Stimulated activated CD4-positive, alpha-beta T cell treated with anti-CD3 and anti-CD28 coated beads, Interleukin-1b, Interleukin-23, amount 100 ng/mL, for 24 hours (primary cell): ENCODE data around the gene LRSAM1.

Experiments
- DNase-seq, 4 experiments: peaks; one replicate each; pipeline ENCODE4 v3.0.0-alpha.2; 2020; ENCODE audit warnings: low read depth in 4 of 4, low spot score in 1 of 4

The LRSAM1 gene

DNA sequence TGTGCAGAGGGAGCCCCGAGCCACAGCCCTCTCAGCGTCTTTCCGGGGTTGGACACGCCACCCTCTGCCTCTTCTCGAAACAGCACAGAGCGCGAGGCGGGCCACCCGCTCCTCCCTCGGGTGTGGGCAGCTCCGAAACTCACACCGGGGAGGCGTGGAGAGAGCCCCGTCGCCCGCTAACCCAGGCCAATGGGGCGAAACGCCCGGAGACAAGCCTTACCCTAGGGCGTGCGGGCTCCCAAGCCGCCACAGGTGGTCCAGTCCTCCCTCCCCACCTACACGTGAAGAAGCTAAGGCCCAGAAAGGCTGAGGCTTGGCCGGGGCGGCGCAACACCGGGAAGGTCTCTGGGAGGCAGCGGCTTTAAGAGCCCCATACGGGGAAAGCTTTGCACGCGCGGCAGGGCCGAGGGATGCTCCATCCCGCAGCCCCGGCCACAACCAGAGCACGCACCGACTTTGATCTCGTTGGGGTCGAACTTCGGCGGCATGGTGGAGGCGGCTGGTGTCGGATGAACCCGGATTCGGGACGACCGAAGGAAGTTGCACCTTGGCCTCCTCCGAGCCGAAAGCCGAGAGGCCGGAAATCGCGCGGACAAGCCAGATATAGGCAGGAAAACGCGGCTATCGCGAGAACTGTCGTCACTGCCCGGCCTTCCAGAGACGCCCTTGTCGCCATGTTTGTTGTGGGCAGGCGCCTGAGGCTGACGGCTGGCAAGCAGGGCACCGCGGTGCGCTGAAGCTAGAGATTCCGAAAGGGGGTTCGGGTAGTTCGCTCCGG lies at the start of gene LRSAM1, which contains the start of gene RPL12:
TSS of gene LRSAM1 (plus strand) at position 681 of the 778 bp plus-strand sequence. CDS start 3,018 bp downstream, outside the sequence.
TSS of gene RPL12 (minus strand) at position 577 of the 778 bp plus-strand sequence. CDS start at position 488, 89 bp downstream.
- peak; percentile 94 to 100 (median 98) for DNase-seq

- DNase-seq: no peak
Observed at GRCh38 chr9:127402401-127403090, 48.8 kb upstream of the LRSAM1 start.

DNA sequence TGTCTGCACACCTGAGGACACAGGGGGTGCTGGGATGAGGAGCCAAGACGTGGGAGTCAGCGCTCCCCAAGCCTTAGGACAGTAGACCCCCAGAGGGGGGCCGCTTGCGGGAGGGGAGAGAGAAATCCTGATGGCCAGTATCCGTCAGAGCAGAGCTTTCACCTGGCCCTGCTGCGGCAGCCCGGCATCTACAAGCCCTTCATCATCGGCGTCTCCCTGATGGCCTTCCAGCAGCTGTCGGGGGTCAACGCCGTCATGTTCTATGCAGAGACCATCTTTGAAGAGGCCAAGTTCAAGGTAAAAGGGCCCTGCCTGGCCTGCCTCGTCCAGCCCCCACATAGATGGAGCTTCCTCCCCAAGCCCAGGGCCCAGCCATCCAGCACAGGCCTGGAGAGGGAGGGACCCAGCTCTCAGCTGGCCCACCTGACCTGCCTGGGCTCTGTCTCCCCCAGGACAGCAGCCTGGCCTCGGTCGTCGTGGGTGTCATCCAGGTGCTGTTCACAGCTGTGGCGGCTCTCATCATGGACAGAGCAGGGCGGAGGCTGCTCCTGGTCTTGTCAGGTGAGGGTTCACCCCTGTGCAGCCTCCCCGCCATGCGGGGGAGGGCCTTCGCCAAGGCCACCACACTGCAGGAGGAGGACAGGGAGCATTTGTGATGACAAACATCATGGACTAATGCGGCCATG lies 47.7 kb upstream of the LRSAM1 start:
- no peak for DNase-seq

DNA sequence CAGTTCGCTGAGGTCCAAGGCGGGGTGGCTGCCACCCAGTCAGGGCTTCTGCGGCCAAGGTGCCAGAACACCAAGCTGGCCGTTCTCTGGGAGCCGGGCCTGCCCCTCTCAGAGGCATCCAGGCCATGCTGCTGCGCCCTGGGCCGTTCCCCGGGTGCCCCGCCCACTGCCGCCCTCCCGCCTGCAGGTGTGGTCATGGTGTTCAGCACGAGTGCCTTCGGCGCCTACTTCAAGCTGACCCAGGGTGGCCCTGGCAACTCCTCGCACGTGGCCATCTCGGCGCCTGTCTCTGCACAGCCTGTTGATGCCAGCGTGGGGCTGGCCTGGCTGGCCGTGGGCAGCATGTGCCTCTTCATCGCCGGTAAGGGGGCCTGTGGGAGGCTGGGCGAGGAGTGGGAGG lies 46.7 kb upstream of the LRSAM1 start:
- no peak for DNase-seq

- DNase-seq: no peak
Observed at GRCh38 chr9:127405344-127406125, 45.8 kb upstream of the LRSAM1 start.

GRCh38 chr9:127406799-127407491 lies 44.4 kb upstream of the LRSAM1 start:
- DNase-seq: no peak

- DNase-seq: no peak
Observed at GRCh38 chr9:127407492-127407843, 43.8 kb upstream of the LRSAM1 start.

GRCh38 chr9:127411122-127411521 lies 40.2 kb upstream of the LRSAM1 start:
- no peak for DNase-seq

- DNase-seq: no peak
Observed at GRCh38 chr9:127415141-127415540, 36.2 kb upstream of the LRSAM1 start.

DNA sequence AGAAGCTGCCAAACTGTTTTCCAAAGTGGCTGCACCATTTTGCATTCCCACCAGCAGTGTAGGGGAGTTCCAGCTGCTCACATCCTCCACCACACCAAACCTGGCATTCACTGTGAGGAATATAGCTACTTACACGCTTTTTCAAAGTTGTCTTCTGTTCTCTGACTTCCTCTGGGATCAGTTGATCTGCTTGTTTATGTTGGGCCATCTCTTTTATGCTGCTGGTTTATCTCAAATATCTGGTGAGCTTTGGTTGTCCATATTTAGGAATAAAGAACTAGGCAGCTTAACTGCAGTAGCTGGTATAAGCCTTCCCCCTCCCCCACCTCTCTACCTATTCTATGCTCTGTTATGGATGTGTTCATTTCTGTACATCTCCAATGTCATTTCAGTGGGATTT lies 35.7 kb upstream of the LRSAM1 start:
- no peak for DNase-seq

DNA sequence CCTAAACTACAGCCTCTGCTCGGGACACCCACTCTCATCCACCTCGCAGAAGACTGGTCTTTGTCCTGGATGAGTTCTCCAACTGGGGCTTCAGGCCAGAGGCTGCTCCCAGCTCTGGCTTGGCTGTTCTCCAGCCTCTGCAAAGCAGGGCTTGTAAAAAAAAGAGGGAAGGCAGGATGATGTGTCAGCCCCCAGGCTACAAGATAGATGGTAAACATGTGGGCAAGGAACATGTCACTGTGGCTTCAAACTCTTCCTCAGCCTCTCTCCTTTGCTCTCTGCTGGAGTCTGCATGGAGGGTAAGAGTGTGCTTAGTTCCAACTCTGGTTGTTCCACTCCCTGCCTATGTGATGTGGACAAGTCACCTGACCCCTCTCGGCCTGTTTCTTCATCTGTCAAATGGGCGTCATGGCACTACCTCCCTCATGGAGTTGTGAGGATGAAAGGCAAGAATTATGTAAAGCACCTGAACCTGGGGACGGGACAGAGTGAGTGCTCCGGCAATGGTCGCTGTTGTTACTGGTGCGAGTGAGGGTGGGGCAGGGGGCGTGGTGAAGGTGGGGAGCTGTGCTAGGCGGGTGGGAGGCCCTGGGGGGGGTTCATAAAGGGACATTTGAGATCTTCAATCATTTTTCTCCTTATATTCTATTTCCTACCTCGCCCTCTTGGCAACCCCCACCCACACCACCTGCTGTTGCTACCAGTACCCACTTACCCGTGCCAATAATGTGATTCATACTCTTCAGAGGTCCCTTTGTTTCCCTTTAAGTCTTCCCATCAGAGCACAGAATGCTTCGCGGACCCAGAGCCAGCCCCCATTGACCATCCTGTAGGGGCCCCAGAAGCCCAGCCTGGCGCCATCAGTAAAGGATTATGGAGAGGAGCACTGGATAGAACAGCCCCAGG lies 33.9 kb upstream of the LRSAM1 start:
- DNase-seq: no peak

DNA sequence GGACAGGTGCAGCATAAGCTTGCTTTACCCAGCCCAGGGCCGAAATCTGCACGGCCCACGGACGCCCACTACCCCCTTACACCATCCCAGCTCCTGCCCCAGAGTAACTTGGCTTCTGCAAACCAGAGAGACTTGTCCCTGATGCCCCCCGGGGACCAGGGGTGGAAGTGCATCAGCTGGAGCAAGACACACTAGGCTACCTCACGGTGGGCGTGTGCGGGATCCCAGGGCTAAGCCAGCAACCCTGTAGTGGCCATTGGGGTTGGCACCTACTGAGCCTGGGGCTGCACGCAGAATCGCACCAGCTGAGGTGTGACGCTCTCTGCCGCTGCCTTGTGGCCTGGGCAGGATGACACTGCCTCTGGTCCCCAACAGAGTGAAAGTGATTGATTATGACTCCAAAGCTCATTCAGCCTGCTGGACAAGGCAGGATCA lies 33.3 kb upstream of the LRSAM1 start:
- DNase-seq: peak in 1 of 4 experiments; percentile 39

- DNase-seq: no peak
Observed at GRCh38 chr9:127419348-127419747, 32.0 kb upstream of the LRSAM1 start.

DNA sequence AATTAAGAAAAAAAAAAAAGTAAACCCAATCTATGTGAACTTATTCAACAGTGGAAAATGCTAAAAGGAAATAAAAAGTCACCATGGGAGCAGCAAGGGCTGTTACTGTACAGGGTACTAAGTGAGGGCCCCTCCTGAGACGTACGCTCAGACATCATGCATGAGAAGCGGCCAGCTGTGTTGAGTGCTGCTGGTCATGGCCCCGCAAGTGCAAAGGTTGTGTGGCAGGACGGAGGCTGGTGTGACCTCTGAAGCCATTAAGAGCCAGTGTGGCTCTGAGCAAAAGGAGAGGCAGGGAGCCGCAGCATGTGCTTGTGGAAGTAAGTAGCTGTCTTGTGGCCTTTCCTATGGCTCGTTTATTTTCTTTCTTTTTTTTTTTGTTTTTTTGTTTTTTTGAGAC lies 30.3 kb upstream of the LRSAM1 start:
- DNase-seq: no peak

DNA sequence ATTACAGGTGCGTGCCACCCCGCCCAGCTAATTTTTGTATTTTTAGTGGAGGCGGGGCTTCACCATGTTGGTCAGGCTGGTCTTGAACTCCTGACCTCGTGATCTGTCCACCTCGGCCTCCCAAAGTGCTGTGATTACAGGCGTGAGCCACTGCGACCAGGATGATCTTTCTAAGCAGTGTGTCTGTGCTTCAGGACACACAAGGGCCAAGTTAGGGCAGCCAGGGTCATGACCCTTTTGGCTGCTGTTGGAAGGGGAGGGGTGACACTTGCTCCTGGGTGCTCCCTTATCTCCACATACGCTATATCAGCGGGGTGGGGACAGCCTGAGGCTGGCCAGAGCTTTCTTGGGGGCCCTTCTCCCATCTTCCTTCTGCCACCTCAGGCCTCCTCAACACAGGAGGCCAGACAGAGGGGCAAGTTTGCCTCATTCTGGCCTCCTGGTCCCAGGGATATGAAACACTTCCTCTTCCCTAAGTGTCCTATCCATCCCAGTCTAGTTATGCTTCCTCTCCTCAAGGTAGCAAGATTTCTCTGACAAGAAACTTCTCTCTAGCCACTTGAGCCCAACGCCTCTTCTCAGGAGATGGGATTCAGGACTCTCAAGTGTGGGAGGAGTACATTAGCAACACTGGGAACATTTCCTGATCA lies 29.1 kb upstream of the LRSAM1 start:
- DNase-seq: no peak

- no peak for DNase-seq
Observed at GRCh38 chr9:127422787-127423186, 28.5 kb upstream of the LRSAM1 start.

DNA sequence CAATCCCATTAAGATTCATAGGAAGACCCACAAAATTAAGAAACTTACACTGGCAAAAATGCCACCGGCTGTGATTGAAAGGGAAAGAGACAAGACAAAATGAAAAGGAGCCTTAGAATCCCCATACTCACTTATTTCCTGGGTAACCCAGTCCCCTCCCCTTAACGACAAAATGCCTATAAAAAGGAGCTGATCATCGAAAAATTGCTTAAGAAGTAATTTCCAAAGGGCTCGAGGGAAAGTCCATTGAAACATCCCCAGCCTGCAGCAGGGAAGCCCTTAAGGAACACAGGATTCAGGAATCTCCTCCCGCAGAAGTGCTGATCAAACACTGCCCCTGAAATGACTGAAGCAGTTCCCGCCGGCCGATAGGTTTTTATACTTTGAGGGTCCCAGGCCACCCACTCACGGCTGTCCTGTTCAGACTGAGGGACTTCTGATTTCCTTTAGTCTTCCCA lies 27.8 kb upstream of the LRSAM1 start:
- no peak for DNase-seq

DNA sequence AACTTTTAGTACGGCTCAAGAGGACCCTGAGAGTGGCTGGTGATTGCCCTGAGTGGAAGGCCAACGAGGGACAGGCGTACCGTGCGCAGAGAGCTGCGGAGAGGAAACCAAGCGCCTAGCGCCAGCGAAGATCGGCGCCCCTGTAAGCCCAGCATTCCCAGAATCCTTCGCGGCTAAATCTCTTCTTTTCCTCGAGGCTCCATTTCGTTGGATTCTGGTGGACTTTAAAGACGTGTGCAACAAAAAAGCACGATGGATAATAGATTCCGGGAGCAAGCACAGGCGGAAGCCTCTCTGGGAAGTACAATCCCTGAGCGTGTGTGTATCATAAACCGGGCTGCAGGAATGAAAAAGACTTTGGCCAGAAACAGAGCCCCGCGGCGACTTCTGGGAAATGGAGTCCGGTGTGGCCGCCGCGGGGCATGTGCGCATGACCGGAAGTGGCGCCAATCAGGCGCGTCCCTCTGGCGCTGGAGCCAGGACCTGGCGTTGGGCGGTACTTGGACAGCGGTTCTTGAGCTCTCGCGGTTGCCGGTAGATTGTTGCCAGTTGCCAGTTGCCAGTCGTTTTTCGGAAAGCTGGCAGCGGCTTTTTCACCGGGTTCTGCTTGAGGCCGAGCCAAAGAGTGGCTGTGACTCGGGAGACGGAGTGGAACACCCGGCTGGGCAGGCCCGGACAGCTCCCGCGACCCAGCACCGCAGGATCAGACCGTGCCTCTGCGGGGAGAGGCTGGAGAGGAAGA lies 27.2 kb upstream of the LRSAM1 start, which contains the start of gene ZNF79:
TSS of gene ZNF79 (plus strand) at position 449 of the 742 bp plus-strand sequence. CDS start 406 bp downstream, outside the sequence.
- DNase-seq: peak; percentile 68 to 87 (median 86)
